Left ventricle myocardium inferior (tissue), 1 donor: ENCODE data around the gene ZMIZ1. TPM values are rescaled to one million over a fixed set of nuclear protein-coding genes. Genes with fewer than 3 reads are reported as not detected.

Experiments used
- DNase-seq: peaks from one replicate; pipeline ENCODE4 v3.0.0-alpha.2; 2020
- H3K27ac ChIP-seq: fragments of 200-600 bp; replicated peaks from 2 replicates; pipeline ENCODE4 v1.8.0; 2021
- H3K27me3 ChIP-seq: fragments of 200-600 bp; 2 replicates; pipeline ENCODE4 v1.8.0; 2021; ENCODE audit warnings: low read depth
- H3K36me3 ChIP-seq: fragments of 200-600 bp; 2 replicates; pipeline ENCODE4 v1.8.0; 2021
- H3K4me1 ChIP-seq: fragments of 200-600 bp; 2 replicates; pipeline ENCODE4 v1.8.0; 2021
- H3K4me3 ChIP-seq: fragments of 200-600 bp; 2 replicates; pipeline ENCODE4 v1.8.0; 2021; ENCODE audit warnings: mild to moderate bottlenecking, moderate library complexity
- H3K9me3 ChIP-seq: fragments of 200-600 bp; replicated peaks from 2 replicates; pipeline ENCODE4 v1.8.0; 2021
- intact Hi-C: fragments of 100-400 bp; cut with micrococcal nuclease; formaldehyde crosslinking; loops from one replicate; pipeline ENCODE4 v1.11.0; 2022
- total RNA-seq: library from RNA; stranded (reverse); fragmentation: NEBNext Ultra II Directional; extraction: Animal tissue kit (Norgen Biotek cat#: 25700); gene quantifications from one replicate; pipeline ENCODE4 v1.2.1, GENCODE V29; 2021
- TF ChIP-seq, protein P1 (sequence below): fragments of 200-600 bp; IDR thresholded peaks from 2 replicates; pipeline ENCODE4 v1.8.0; 2021; ENCODE audit warnings: antibody characterized with exemption, mild to moderate bottlenecking, borderline replicate concordance
- donor health status: DM: no; HTN: yes; CAD: no; lungs with severe emphysema.

Gene ZMIZ1
- total RNA-seq, 1 donor from 2014 or later, result 55.9 TPM

- H3K36me3 ChIP-seq, result peaks cover 74% of the 10 kb centered on the region
Measured at GRCh38 chr10:79215531-79215930, 146.8 kb downstream of the ZMIZ1 start.

DNA sequence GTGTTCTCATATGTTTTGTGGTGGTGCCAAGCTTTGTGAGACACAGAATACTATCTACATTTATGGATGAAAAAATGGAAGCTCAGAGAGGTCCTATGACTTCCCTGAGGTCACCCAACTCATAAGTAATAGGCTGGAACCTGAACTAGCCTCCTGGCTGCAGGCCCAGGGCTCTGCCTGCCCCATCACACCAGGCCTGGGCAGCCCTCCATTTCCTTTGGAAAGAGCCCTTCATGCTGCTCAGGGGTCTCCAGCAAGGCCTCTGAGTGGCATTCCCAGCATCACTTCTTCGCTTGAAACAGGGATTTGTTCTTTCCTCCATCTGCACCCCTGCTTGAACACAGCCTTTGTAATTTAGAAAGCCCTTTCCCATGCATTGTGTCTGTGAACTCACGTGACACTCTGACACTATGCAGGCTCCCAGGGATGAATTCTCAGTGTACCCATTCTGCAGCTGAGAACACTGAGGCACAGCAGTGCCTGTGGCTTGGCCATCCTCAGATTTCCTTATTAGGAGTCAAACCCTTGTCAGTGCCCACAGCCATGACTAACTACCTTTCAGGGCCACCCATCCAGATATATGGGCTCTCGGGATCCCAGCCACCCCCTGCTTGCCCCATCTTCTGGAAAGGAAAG lies 150.7 kb downstream of the ZMIZ1 start:
- DNase-seq, result peak; percentile 57
- Histone ChIP-seq H3K4me1 (peaks cover 60% of the 10 kb centered on the region), H3K27me3 (no peaks in the 10 kb centered on the region), H3K4me3 (no peak overlapping the region), H3K36me3 (peaks cover 36% of the 10 kb centered on the region), H3K9me3 (no peaks in the 10 kb centered on the region), H3K27ac (peak overlapping the region; percentile 94)
- intact Hi-C loops, result no loop called here
- TF ChIP-seq, protein P1, sequence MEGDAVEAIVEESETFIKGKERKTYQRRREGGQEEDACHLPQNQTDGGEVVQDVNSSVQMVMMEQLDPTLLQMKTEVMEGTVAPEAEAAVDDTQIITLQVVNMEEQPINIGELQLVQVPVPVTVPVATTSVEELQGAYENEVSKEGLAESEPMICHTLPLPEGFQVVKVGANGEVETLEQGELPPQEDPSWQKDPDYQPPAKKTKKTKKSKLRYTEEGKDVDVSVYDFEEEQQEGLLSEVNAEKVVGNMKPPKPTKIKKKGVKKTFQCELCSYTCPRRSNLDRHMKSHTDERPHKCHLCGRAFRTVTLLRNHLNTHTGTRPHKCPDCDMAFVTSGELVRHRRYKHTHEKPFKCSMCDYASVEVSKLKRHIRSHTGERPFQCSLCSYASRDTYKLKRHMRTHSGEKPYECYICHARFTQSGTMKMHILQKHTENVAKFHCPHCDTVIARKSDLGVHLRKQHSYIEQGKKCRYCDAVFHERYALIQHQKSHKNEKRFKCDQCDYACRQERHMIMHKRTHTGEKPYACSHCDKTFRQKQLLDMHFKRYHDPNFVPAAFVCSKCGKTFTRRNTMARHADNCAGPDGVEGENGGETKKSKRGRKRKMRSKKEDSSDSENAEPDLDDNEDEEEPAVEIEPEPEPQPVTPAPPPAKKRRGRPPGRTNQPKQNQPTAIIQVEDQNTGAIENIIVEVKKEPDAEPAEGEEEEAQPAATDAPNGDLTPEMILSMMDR, result no peak

More at GRCh38 chr10:79215531-79215930, 146.8 kb downstream of the ZMIZ1 start:
- no peaks in the 10 kb centered on the region for H3K9me3 ChIP-seq
- peaks cover 20% of the 10 kb centered on the region for H3K4me1 ChIP-seq
- no peak for DNase-seq
- intact Hi-C loops, result no loop called here
- TF ChIP-seq, protein P1, result no peak
- H3K27me3 ChIP-seq, result no peaks in the 10 kb centered on the region
- no peak overlapping the region for H3K4me3 ChIP-seq
- H3K27ac ChIP-seq, result no peak overlapping the region

- Histone ChIP-seq H3K4me1 (peaks cover 66% of the 10 kb centered on the region), H3K9me3 (no peaks in the 10 kb centered on the region), H3K27me3 (no peaks in the 10 kb centered on the region), H3K36me3 (peaks cover 28% of the 10 kb centered on the region), H3K27ac (peak overlapping the region; percentile 94), H3K4me3 (no peak overlapping the region)
- no peak for DNase-seq
- TF ChIP-seq, protein P1, result no peak
- intact Hi-C loops, result loop anchor here (10.0 kb wide), 1 partner anchor 54 kb away; no protein-coding TSS in a partner anchor
Measured at GRCh38 chr10:79220307-79220706, 151.5 kb downstream of the ZMIZ1 start.

DNA sequence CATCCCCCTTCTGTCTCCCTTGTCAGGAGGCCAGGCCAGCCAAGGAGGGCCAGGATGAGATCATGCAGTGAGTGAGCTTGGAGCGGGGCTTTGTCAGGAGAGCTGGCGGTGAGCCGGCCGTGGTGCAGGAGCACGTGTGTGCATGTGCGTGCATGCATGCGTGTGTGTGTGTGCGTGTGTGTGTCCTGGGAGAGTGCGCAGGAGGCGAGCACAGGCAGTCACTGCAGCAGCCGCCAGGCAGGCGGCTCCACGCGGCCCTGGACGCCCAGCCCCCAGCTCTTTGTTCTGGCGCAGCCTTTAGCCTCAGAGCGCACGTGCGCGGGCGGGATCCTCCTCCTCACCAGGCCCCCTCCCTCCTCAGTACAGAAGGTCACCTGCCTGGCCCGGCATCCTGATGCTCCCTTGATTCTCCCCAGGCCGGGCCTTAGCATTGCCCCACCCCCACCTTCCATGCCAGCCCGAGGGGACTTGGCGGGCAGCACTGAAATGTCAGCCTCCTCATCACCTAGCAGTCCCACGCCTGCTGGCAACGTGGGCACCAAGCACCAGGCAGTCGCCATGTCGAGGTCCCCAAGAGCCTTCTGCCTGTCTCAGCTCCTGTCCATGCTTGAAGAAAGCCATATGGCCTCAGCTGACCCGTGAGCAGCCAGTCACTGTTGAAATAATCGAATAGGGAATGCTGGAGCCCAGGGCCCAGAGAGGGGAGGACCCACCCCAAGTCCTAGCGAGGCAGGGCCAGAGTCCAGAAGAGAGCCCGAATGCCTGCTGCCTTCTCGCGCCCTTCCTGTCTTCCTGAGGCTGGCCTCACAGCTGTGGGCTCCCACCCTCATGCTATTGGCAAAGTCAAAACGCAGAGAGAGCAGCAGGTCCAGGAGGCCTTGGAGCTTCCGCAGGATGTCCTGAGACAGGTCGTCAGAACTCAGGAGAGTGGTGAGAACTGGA lies 152.6 kb downstream of the ZMIZ1 start:
- H3K4me3 ChIP-seq, result peak overlapping the region; percentile 7
- DNase-seq, result peak; percentile 83
- peak overlapping the region; percentile 94 for H3K27ac ChIP-seq
- H3K27me3 ChIP-seq, result no peaks in the 10 kb centered on the region
- peaks cover 66% of the 10 kb centered on the region for H3K4me1 ChIP-seq
- TF ChIP-seq, protein P1, result peak; percentile 44
- no peaks in the 10 kb centered on the region for H3K9me3 ChIP-seq
- intact Hi-C loops, result loop anchor here (10.0 kb wide), 1 partner anchor 53 kb away; no protein-coding TSS in a partner anchor
- peaks cover 24% of the 10 kb centered on the region for H3K36me3 ChIP-seq

DNA sequence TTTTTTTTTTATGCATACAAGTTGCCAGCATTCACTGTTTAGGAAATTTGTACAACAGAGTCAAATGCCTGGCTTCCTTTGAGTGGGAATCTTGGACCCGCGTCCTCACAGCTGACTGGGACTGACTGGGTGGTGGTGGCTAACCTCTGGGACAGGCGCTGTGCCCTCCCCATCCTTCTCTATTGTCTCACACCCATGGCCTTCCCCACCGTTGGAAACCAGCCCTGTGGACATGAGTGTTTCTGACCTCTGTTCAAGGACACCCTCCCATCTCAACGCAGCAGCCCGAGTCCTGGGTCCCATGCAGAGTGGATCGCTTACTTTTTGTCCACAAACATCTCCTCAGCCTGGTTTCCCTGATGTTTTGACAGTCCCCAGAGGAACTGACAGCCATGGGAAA lies 153.4 kb downstream of the ZMIZ1 start:
- no peak for DNase-seq
- no peaks in the 10 kb centered on the region for H3K27me3 ChIP-seq
- H3K36me3 ChIP-seq, result peaks cover 17% of the 10 kb centered on the region
- peaks cover 71% of the 10 kb centered on the region for H3K4me1 ChIP-seq
- TF ChIP-seq, protein P1, result no peak
- H3K4me3 ChIP-seq, result peak overlapping the region; percentile 0
- intact Hi-C loops, result loop anchor here (10.0 kb wide), 1 partner anchor 53 kb away; no protein-coding TSS in a partner anchor
- H3K9me3 ChIP-seq, result no peaks in the 10 kb centered on the region
- H3K27ac ChIP-seq, result peak overlapping the region; percentile 94
